Mononuclear cell (primary cell): Measurements from ENCODE around the gene ANXA5. TPM values are rescaled to one million over a fixed set of nuclear protein-coding genes. Genes with fewer than 3 reads are reported as not detected.

Experiments
- H3K27me3 ChIP-seq: 2 replicates; pipeline ENCODE4 v1.6.0; 2011; ENCODE audit warnings: low read length, control low read depth; ENCODE audit not compliant: insufficient read depth
- H3K4me1 ChIP-seq: 2 replicates; pipeline ENCODE4 v1.5.1; 2011; ENCODE audit warnings: mild to moderate bottlenecking, low read length, control low read depth; ENCODE audit not compliant: insufficient read depth
- H3K4me3 ChIP-seq: 2 replicates; pipeline ENCODE4 v1.5.1; 2011; ENCODE audit warnings: mild to moderate bottlenecking, low read length, moderate library complexity
- H3K9me3 ChIP-seq: 2 replicates; pipeline ENCODE4 v1.5.1; 2011; ENCODE audit warnings: low read depth, mild to moderate bottlenecking, control low read depth, low read length
- total RNA-seq: library from RNA; depleted of rRNA; stranded (reverse); fragments of >200 nt; gene quantifications from one replicate; pipeline ENCODE4 v1.2.3, GENCODE V29; 2012

ANXA5 gene
- total RNA-seq, 1 donor = 248 TPM

DNA sequence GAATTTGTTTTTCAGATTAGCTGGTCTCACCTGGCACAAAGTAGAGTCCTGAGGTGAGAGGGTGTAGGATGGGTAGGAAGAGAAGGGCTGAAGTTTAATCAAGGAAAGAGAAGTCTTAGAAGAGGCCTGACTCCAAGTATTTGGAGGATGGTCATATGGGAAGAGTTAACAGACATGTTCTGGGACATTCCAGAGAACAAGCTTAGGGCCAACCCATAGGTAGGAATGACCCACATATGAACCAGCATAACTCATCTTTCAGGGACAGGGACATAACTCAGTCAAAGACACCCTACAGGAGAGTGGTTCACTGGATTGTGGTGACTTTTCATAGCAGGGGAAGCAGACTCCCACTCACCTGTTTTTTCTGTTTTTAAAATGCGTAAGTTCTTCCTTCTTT is 27.9 kb upstream of the ANXA5 start:
- no peaks in the 10 kb centered on the region for H3K4me1 ChIP-seq
- no peak overlapping the region for H3K4me3 ChIP-seq
- H3K9me3 ChIP-seq = no peaks in the 10 kb centered on the region
- no peaks in the 10 kb centered on the region for H3K27me3 ChIP-seq

DNA sequence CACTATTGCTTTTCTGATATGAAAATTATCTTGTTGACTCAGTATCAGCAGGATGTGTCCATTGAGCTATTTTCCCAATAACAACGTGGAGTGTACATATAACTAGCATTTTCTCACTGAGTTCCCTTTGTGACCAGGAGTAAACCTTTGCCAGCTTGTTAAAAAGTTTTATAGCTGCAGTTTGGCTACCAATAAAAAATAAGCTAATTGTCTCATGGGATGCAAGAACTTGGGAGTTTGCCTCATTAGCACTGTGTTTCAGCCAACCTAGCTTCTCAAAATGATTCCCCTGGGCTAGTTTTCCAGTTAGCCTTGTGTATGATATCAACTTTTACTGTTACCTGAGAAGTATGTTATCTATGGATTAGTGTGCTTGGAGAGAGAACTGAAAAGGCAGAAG is 24.9 kb upstream of the ANXA5 start:
- Histone ChIP-seq H3K27me3 (peaks cover 3% of the 10 kb centered on the region), H3K9me3 (no peaks in the 10 kb centered on the region), H3K4me1 (no peaks in the 10 kb centered on the region), H3K4me3 (no peak overlapping the region)

DNA sequence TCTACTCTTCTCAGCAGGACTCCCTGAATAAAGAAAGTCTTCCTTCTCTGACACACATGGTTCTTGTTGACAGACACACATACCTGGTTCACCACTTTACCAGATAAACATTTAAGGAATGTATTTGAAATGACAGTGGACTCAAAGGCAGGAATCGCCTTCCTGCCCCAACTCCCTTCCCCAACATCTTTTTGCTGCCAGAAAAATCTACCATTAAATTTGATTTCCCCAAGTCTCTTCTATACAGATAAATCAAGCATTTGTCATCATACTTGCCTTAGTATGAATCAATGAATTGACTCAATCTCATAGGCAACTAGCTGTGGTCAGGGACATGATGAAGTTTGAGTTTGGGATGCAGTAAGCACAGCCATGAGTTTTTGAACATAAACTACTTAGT is 23.3 kb upstream of the ANXA5 start:
- Histone ChIP-seq H3K4me3 (no peak overlapping the region), H3K4me1 (no peaks in the 10 kb centered on the region), H3K9me3 (no peaks in the 10 kb centered on the region), H3K27me3 (peaks cover 11% of the 10 kb centered on the region)

DNA sequence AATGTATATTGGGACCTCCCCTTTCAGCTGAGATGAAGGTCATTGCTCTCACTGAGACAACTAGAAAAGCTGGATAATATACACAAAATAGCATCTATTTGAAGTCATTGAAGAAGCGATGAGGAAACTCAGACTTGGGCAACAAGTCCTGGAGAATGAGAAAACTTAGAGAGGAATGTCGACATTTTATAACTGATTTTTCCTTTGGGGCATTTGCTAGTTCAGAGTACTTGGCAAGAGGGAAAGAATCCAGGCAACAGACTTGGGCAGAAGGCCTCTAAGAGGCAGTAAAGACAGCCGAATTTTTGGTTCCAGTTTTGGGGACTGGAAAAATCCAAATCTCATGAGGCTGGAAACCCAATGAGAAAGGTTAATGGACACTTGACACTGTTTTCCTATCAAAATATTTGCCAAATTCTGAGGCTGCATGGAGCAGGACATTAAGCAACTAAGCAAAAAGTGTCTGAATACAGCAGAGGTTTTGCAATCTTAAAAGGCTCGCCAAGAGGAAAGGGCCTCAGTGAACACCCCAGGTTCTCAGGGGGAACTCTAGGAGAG is 21.0 kb upstream of the ANXA5 start:
- Histone ChIP-seq H3K9me3 (no peaks in the 10 kb centered on the region), H3K27me3 (peaks cover 23% of the 10 kb centered on the region), H3K4me3 (no peak overlapping the region), H3K4me1 (no peaks in the 10 kb centered on the region)

DNA sequence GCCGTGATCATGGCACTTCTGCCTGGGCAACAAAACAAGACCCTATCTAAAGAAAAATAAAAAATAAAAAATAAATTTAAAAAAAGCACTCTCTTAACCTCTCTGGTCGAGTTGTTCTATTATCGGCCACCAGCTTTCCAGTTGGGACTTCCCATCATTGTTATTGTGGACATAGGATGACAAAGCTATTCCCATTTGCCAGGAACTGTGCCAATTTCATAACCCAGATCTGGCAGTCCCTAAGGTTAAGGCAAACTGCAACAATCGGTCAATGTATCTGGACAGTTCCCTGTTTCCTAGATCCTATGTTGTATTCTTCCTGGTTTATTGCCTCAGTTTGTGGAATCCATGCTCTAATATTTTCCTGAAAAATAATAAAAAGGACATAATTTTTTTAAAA is 17.8 kb upstream of the ANXA5 start:
- peaks cover 6% of the 10 kb centered on the region for H3K4me1 ChIP-seq
- H3K9me3 ChIP-seq = no peaks in the 10 kb centered on the region
- H3K4me3 ChIP-seq = no peak overlapping the region
- peaks cover 53% of the 10 kb centered on the region for H3K27me3 ChIP-seq

DNA sequence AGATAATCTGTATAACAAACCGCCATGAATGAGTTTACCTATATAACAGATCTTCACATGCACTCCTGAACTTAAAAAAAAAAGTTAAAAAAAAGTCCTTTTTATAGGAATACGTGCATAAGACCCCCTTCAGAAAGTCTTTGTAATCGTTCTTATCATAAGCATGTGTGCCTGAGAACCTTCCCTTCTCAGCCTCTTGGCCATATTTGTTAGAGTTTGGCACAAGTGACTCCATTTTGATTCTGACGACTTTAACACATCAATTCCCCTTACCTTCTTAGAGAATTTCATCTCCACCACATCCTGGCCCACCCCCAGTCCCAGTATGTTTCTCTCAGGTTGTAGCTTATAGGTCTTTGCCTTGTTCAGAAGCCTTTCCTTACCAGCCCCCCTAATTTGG is 16.0 kb upstream of the ANXA5 start:
- Histone ChIP-seq H3K27me3 (peaks cover 69% of the 10 kb centered on the region), H3K4me3 (no peak overlapping the region), H3K4me1 (peaks cover 6% of the 10 kb centered on the region), H3K9me3 (no peaks in the 10 kb centered on the region)

DNA sequence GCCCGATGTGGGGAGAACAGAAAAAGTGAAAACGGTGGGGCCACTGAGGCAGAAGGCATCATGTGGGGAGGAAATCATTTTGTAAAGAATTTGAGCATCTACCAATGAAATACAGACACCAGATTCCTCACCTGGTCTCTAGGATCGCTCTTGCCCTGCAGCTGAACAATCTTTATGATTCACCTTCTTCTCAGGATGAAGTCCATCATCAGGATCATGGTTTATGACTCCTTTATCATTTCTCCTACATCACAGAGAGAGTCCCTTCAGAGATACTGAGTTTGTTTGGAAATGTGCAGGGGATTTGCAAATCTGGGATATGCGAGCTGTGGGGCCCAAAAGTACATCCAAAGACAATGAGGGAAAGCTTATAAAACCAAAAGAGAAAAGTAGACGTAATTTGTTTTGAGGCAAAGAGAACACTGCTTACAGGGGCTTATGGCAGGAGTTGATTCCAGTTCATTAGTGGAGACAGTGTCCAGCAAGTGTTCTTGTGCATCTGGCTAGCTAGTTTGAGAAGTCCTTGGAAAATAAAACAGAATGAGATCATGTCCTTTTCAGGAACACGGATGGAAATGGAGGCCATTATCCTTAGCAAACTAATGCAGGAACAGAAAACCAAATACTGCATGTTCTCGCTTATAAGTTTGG is 15.3 kb upstream of the ANXA5 start:
- no peaks in the 10 kb centered on the region for H3K9me3 ChIP-seq
- no peak overlapping the region for H3K4me3 ChIP-seq
- peaks cover 70% of the 10 kb centered on the region for H3K27me3 ChIP-seq
- H3K4me1 ChIP-seq = peaks cover 6% of the 10 kb centered on the region

DNA sequence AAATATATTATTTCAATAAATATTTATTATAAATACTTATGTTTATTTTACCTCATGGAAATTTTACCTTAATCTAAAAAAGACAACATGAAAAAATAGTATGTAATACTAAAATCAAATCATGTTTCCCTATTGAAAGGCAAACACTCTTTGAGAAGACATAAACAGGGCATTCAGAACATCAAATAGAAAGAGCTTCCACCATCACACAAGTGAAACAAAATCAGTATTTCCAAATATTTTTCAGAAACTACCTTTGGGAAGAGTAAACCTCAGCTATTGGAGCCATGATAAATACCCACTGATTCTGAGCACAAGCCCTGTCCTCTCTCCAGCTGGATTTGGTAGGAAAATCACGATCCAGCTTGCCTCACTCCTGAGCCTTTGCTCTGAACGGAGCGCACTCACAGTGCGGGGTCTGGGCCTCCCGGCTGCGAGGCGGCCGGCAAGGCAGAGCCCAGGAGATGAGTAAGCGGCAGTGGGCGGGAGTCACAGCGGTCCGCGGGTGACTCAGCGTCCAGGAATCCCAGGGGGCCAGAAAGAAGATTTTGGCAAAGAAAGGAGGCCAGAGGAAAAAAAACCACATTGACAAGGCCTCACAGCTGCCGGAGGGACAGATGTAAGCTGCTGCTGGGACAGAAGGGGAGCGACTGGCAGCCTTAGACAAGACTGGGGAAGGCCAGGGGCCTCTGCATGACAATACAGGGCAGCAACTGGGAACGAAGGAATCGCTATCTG is 14.7 kb upstream of the ANXA5 start:
- no peak overlapping the region for H3K4me3 ChIP-seq
- H3K27me3 ChIP-seq = peaks cover 64% of the 10 kb centered on the region
- peaks cover 6% of the 10 kb centered on the region for H3K4me1 ChIP-seq
- H3K9me3 ChIP-seq = no peaks in the 10 kb centered on the region

DNA sequence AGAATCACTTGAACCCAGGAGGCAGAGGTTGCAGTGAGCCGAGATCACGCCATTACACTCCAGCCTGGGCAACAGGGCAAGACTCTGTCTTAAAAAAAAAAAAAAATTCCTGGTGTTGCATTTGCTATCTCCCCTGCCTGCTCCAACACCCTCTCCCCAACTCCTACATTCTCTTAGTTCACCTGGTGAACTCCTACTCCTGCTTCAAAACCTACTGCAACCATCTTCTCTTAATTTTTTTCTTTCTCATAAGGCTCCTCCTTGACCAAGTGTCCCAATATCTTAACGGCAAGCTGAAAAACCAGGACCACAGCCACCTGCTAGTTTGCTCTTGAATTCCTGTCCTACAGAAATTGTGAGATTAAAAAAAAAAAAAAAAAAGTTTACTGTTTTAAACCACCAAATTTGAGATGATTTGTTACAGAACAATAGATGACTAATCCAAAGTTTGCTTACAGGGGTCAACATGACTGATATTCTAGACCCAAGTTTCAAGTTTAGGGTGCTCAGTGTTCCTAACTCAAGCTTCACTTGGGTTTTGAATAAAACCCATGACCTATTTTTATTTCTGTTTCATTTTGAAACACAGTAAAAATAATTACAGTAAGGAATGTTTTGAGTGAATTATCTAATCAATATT is 13.1 kb upstream of the ANXA5 start:
- H3K4me3 ChIP-seq = no peak overlapping the region
- H3K9me3 ChIP-seq = no peaks in the 10 kb centered on the region
- peaks cover 61% of the 10 kb centered on the region for H3K27me3 ChIP-seq
- peaks cover 6% of the 10 kb centered on the region for H3K4me1 ChIP-seq

DNA sequence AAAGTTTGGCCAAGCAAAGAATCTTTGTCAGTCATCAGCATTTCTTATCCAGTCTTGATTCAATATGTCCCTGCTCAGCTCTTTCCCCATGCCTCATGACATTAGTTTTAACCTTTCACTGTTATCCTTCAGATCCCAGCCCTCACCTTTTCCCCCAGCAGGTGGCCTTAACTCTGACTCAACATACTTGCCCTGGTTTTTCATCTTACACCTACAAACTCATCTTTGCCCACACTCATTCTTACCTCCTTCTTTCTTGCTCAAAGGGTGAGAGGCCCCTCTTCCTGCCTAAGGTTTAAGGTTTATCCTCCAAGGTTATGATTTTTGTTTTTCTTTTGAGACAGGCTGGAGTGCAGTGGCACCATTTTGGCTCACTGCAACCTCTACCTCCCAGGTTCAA is 10.6 kb upstream of the ANXA5 start:
- H3K27me3 ChIP-seq = peaks cover 50% of the 10 kb centered on the region
- H3K9me3 ChIP-seq = no peaks in the 10 kb centered on the region
- peaks cover 6% of the 10 kb centered on the region for H3K4me1 ChIP-seq
- no peak overlapping the region for H3K4me3 ChIP-seq

DNA sequence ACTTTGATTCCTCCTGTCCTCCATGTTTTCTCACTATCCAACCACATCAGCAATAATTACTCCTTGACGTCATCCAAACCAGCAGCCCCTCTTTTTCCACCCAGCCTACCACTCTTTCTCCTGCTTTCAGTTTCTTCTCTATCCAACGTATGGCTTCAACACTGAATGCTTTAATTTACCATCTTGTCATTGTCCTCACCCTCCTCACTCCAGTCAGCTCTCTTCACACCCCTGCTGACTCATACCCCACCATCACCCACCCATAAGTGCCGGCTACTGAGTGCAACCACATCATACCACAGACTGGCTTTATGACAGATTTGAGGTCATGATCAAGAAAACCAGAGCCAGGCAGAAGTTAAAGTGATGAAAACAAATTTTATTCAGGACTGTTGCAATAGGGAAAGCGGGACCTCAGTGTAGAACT is 9.8 kb upstream of the ANXA5 start:
- Histone ChIP-seq H3K4me1 (peaks cover 4% of the 10 kb centered on the region), H3K4me3 (no peak overlapping the region), H3K27me3 (peaks cover 42% of the 10 kb centered on the region), H3K9me3 (no peaks in the 10 kb centered on the region)

DNA sequence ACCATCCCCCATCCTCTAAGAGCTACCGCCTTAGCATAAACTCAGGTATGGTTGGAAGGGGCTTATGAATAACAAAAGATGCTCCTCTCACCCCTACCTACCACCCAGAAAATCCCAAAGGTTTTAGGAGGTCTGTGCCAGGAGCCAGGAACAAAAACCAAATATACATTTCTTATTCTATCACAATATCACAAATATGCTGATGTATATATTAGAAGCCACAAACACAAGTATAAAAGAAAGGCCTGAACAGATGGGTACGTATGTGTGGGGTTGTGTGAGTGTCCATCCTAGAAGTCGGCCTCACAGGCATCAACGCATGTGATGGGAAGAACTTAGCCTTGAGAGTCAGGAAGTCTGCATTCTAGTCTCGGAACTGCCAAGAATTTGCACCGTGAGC is 8.7 kb upstream of the ANXA5 start:
- Histone ChIP-seq H3K27me3 (peaks cover 34% of the 10 kb centered on the region), H3K4me3 (no peak overlapping the region), H3K9me3 (no peaks in the 10 kb centered on the region)

DNA sequence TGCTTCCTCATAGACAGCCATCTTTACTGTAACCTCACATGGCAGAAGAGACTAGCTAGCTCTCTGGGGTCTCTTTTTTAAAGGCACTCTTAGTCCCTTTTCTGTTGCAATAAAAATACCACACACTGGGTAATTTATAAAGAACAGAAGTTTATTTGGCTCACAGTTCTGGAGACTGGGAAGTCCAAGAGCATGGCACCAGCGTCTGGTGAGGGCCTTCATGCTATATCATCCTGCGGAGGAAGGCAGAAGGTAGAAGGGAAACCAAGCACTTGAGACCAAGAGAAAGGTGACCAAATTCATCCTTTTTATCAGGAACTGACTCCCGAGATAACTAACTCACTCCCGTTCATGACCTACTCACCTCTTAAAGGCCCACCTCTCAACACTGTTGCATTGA is 5.4 kb upstream of the ANXA5 start:
- H3K4me3 ChIP-seq = no peak overlapping the region
- H3K9me3 ChIP-seq = no peaks in the 10 kb centered on the region
- H3K27me3 ChIP-seq = peaks cover 15% of the 10 kb centered on the region
- H3K4me1 ChIP-seq = peaks cover 11% of the 10 kb centered on the region

More for the DNA sequence above, 8.7 kb upstream of the ANXA5 start:
- H3K4me1 ChIP-seq = no peaks in the 10 kb centered on the region

DNA sequence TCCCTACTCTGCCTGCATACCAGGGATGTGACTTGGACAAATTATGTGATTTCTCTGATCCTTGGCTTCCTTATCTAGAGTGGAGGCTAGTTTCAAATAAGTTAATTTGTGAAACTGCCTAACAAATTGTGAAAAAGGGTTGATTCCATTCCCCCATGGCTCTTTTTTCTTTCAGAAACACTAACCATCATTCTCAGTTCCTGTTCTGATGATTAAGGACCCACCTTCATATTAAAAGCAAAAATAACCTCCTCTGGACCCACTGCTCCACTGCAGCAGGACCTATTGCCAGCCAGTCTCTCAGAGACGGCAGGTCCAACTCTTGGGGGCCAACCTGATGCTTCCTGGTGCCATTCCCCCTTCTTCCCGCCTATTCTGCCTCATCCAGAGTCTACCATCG is 4.5 kb upstream of the ANXA5 start:
- peaks cover 15% of the 10 kb centered on the region for H3K27me3 ChIP-seq
- peaks cover 12% of the 10 kb centered on the region for H3K4me1 ChIP-seq
- H3K4me3 ChIP-seq = no peak overlapping the region
- H3K9me3 ChIP-seq = no peaks in the 10 kb centered on the region

DNA sequence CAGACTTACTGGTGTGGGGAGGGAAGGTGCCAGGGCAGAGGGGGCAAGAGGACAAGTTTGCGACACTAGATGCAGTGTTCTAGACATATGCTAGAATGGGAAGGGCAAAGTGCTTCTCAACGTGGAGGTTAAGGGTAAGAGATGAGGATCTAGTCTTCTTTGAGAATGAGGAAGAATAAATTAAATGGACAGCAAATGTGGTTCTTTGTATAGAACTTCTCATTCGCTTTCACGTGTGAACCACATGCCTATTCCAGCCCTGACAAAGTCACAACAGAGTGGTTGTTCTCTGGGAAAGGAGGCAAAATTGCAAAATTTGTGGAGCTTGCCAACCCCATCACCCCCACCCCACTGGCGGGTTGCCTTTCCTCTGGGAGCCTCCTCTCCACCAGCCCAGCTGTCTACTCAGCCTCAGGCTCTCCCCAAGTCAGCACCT is 1.5 kb upstream of the ANXA5 start:
- H3K9me3 ChIP-seq = no peaks in the 10 kb centered on the region
- H3K4me3 ChIP-seq = no peak overlapping the region
- peaks cover 30% of the 10 kb centered on the region for H3K4me1 ChIP-seq
- H3K27me3 ChIP-seq = peaks cover 7% of the 10 kb centered on the region
